Neural cell (in vitro differentiated cells): ENCODE data around the gene RASAL2.

Experiments
- EP300 ChIP-seq: fragments of 450-650 bp; conservative IDR thresholded peaks from 2 replicates; pipeline ENCODE4 v1.6.1; 2014; ENCODE audit warnings: antibody characterized with exemption, mild to moderate bottlenecking, moderate library complexity; ENCODE audit not compliant: poor library complexity, severe bottlenecking
- EZH2 ChIP-seq: fragments of 200-600, 300-800 bp; shearing (Covaris generic), sonication (generic); IDR thresholded peaks from 2 replicates; pipeline ENCODE4 v1.6.1; 2014; ENCODE audit warnings: antibody characterized with exemption, low read length, borderline replicate concordance, mild to moderate bottlenecking; ENCODE audit not compliant: insufficient read depth, poor library complexity, severe bottlenecking
- MXI1 ChIP-seq: fragments of 450-650 bp; conservative IDR thresholded peaks from 2 replicates; pipeline ENCODE4 v1.6.1; 2014; ENCODE audit warnings: antibody characterized with exemption, mild to moderate bottlenecking; ENCODE audit not compliant: poor library complexity, severe bottlenecking
- POLR2AphosphoS5 ChIP-seq: IDR thresholded peaks from 2 replicates; pipeline ENCODE4 v1.6.1; 2012
- RAD21 ChIP-seq: fragments of 450-650 bp; conservative IDR thresholded peaks from 2 replicates; pipeline ENCODE4 v1.6.1; 2014; ENCODE audit warnings: antibody characterized with exemption, mild to moderate bottlenecking, moderate library complexity
- SMC3 ChIP-seq: fragments of 450-650 bp; conservative IDR thresholded peaks from 2 replicates; pipeline ENCODE4 v1.6.1; 2014; ENCODE audit warnings: antibody characterized with exemption, mild to moderate bottlenecking, moderate library complexity; ENCODE audit not compliant: poor library complexity
- TF ChIP-seq, protein P1 (sequence below): fragments of 450-650 bp; IDR thresholded peaks from 2 replicates; pipeline ENCODE4 v1.5.1; 2014; ENCODE audit warnings: antibody characterized with exemption, mild to moderate bottlenecking, moderate library complexity; ENCODE audit not compliant: poor library complexity, severe bottlenecking

DNA sequence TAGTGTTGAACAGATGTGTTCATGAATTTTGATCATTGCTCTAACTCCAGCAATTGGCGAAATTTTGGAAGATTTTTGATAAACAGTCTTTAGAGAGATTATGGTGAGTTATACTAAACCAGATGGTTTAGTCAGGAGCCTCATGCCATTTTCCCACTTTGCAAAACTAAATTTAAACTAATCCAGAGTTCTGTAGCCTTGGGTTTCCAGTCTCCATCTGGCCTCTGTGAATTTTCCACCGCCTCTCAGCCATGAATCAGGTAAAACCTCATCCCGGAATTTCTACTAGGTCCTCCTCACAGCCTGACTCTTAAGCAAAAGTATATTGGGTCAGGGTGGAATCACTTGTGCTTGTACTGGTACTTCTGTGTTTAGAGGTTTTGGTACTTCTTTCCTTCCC is 358.1 kb downstream of the RASAL2 start:
- TF ChIP-seq SMC3, result no peak
- TF ChIP-seq, protein P1, sequence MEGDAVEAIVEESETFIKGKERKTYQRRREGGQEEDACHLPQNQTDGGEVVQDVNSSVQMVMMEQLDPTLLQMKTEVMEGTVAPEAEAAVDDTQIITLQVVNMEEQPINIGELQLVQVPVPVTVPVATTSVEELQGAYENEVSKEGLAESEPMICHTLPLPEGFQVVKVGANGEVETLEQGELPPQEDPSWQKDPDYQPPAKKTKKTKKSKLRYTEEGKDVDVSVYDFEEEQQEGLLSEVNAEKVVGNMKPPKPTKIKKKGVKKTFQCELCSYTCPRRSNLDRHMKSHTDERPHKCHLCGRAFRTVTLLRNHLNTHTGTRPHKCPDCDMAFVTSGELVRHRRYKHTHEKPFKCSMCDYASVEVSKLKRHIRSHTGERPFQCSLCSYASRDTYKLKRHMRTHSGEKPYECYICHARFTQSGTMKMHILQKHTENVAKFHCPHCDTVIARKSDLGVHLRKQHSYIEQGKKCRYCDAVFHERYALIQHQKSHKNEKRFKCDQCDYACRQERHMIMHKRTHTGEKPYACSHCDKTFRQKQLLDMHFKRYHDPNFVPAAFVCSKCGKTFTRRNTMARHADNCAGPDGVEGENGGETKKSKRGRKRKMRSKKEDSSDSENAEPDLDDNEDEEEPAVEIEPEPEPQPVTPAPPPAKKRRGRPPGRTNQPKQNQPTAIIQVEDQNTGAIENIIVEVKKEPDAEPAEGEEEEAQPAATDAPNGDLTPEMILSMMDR, result no peak
- no peak for TF ChIP-seq RAD21
- no peak for TF ChIP-seq EZH2
- TF ChIP-seq EP300, result no peak
- no peak for TF ChIP-seq POLR2AphosphoS5
- no peak for TF ChIP-seq MXI1
